ENCODE data around the gene SLC25A34.

SLC25A34 gene

DNA sequence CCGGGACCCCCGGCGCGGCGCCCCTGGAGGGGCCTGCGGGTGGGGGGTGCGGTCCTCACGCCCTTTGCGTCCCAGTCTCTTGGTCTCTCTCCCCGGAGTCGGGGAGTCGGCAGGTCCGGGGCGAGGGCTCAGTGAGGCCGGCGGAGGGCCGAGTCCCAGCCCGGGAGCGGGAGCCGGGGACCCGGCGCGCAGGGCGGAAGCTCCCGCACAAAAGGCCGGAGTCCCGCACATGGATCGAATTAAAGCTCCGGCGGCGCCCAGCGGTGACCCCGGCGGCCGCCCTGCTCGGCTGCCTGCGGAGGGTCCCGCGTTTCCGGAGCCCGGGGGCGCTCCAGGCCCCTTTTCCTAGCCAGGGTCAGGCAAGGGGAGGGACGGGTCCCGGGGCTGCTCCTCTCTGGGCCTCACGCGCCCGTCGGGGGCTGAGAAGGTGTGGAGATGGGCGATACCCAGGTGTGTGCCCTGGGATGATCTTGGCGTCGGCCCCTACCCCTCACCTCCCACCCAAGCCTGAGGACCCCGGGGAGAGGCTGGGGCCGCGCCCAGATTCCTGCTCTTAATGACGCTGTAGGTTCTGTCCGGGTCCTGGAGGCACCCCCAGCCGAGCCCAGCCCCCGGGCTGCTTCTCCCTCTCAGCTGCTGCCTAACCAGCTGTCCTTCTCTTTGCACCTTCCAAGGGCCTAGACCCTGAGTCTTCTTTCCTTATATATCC is 23.0 kb downstream of the SLC25A34 start:
- H3K9me2 ChIP-seq (replicated peaks; ENCODE audit: low read depth, low read length): no peaks in the 10 kb centered on the region
- H3K27me3 ChIP-seq (ENCODE audit: insufficient read depth, low read length, poor library complexity, severe bottlenecking): no peaks in the 10 kb centered on the region
- H3K79me2 ChIP-seq (ENCODE audit: insufficient read depth, low read length): no peaks in the 10 kb centered on the region
- no peak overlapping the region for H3K9ac ChIP-seq (ENCODE audit: low read depth, low read length, poor library complexity, severe bottlenecking)
- H3K4me2 ChIP-seq (ENCODE audit: low read depth, low read length, poor library complexity, severe bottlenecking): no peak overlapping the region
- no peaks in the 10 kb centered on the region for H3K9me3 ChIP-seq (ENCODE audit: insufficient read depth, low read depth, low read length)
- H3F3A ChIP-seq (ENCODE audit: low read depth): no peaks in the 10 kb centered on the region
- H2AFZ ChIP-seq (ENCODE audit: low read length): no peak overlapping the region
- TF ChIP-seq, protein P1, sequence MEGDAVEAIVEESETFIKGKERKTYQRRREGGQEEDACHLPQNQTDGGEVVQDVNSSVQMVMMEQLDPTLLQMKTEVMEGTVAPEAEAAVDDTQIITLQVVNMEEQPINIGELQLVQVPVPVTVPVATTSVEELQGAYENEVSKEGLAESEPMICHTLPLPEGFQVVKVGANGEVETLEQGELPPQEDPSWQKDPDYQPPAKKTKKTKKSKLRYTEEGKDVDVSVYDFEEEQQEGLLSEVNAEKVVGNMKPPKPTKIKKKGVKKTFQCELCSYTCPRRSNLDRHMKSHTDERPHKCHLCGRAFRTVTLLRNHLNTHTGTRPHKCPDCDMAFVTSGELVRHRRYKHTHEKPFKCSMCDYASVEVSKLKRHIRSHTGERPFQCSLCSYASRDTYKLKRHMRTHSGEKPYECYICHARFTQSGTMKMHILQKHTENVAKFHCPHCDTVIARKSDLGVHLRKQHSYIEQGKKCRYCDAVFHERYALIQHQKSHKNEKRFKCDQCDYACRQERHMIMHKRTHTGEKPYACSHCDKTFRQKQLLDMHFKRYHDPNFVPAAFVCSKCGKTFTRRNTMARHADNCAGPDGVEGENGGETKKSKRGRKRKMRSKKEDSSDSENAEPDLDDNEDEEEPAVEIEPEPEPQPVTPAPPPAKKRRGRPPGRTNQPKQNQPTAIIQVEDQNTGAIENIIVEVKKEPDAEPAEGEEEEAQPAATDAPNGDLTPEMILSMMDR (conservative IDR thresholded peaks at IDR 0.05; ENCODE audit: low read length): no peak
- no peak for TF ChIP-seq EZH2phosphoT487 (IDR thresholded peaks at IDR 0.05; ENCODE audit: borderline replicate concordance)
- no peaks in the 10 kb centered on the region for H3K4me1 ChIP-seq (ENCODE audit: insufficient read depth, low read length, poor library complexity, severe bottlenecking)
- H3K4me3 ChIP-seq (ENCODE audit: low read length, poor library complexity, severe bottlenecking): no peak overlapping the region
- H3K36me3 ChIP-seq (ENCODE audit: insufficient read depth, low read length): no peaks in the 10 kb centered on the region
- no peaks in the 10 kb centered on the region for H4K20me1 ChIP-seq (ENCODE audit: insufficient read depth, low read length, poor library complexity, severe bottlenecking)

DNA sequence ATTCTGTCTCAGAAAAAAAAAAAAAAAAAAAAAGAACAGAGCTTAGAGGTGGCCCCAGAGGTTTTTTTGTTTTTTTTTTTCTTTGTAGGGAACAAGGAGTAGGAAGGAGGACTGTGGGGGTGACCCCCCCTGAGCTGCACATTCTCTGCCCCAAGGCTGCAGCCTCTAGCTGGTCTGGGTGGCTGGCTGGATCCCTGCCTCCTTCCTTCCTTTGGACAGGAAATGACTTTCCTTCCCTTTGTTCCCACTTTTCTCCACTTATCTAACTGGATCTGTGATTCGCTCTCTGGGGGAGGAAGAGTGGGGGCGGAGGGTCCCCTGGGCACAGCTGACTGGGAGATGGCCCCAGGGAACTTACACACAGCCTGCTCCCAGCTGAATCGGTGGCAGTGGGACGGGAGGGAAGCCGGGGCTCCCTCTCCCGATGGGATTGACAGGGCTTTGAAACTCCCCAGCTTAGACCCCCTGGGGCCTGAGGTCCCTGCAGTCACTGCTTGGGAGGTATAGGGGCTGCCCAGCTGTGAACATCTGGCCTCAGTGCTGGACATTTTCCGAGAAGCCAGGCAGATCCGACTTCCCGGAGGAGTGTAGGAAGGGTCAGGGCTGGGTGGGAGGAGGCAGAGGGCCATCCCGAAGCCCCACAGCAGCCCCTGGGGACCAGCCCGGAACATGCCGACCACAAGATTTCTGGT is 24.6 kb downstream of the SLC25A34 start:
- Histone ChIP-seq H3K9me3 (ENCODE audit: insufficient read depth, low read depth, low read length) (no peaks in the 10 kb centered on the region), H3K4me1 (ENCODE audit: insufficient read depth, low read length, poor library complexity, severe bottlenecking) (no peaks in the 10 kb centered on the region), H3K36me3 (ENCODE audit: insufficient read depth, low read length) (no peaks in the 10 kb centered on the region), H3K4me2 (ENCODE audit: low read depth, low read length, poor library complexity, severe bottlenecking) (no peak overlapping the region), H3K27me3 (ENCODE audit: insufficient read depth, low read length, poor library complexity, severe bottlenecking) (no peaks in the 10 kb centered on the region), H4K20me1 (ENCODE audit: insufficient read depth, low read length, poor library complexity, severe bottlenecking) (no peaks in the 10 kb centered on the region), H3K4me3 (ENCODE audit: low read length, poor library complexity, severe bottlenecking) (no peak overlapping the region), H3F3A (ENCODE audit: low read depth) (no peaks in the 10 kb centered on the region), H3K79me2 (ENCODE audit: insufficient read depth, low read length) (no peaks in the 10 kb centered on the region), H3K9me2 (replicated peaks; ENCODE audit: low read depth, low read length) (no peaks in the 10 kb centered on the region), H3K9ac (ENCODE audit: low read depth, low read length, poor library complexity, severe bottlenecking) (no peak overlapping the region), H2AFZ (ENCODE audit: low read length) (no peak overlapping the region)
- TF ChIP-seq, protein P1 (conservative IDR thresholded peaks at IDR 0.05; ENCODE audit: low read length): no peak
- no peak for TF ChIP-seq EZH2phosphoT487 (IDR thresholded peaks at IDR 0.05; ENCODE audit: borderline replicate concordance)

DNA sequence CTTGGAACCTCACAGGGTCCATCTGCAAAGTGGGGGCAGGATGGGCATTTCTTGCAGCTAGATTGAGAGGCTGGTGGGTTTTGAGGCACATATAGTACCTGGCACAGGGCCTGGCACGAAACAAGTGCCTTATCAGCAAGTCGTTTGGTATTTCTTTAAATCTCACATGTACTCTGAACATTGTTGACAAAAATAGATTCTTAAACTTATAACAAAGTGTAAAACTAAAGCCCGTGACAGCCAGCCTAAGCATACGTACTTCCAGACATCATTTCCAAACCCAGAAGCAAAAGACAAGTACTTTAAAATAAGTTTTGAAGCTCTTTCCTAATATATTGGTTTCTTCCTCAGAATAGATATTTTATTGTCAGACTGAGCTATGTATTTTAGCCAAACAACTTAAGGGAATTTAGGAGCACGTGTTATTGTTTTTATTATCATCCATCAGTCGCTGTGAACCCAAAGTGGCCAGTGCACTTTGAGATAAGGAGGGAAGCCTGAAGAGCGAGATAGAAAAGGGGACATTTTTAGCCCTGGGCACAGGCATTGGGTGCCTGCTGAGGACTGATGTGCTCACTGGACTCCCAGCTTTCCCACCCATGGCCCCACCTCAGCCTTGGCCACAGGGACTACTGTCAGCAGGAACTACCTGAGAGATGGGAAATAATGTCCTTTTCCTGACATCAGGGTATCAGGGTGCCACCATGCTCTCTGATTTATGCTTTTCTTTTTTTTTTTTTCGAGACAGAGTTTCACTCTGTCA is 25.5 kb downstream of the SLC25A34 start:
- no peaks in the 10 kb centered on the region for H4K20me1 ChIP-seq (ENCODE audit: insufficient read depth, low read length, poor library complexity, severe bottlenecking)
- H3K9me3 ChIP-seq (ENCODE audit: insufficient read depth, low read depth, low read length): no peaks in the 10 kb centered on the region
- no peaks in the 10 kb centered on the region for H3K27me3 ChIP-seq (ENCODE audit: insufficient read depth, low read length, poor library complexity, severe bottlenecking)
- no peaks in the 10 kb centered on the region for H3K79me2 ChIP-seq (ENCODE audit: insufficient read depth, low read length)
- no peak overlapping the region for H3K4me2 ChIP-seq (ENCODE audit: low read depth, low read length, poor library complexity, severe bottlenecking)
- no peak overlapping the region for H3K4me3 ChIP-seq (ENCODE audit: low read length, poor library complexity, severe bottlenecking)
- H2AFZ ChIP-seq (ENCODE audit: low read length): no peak overlapping the region
- no peak overlapping the region for H3K9ac ChIP-seq (ENCODE audit: low read depth, low read length, poor library complexity, severe bottlenecking)
- no peaks in the 10 kb centered on the region for H3F3A ChIP-seq (ENCODE audit: low read depth)
- H3K9me2 ChIP-seq (replicated peaks; ENCODE audit: low read depth, low read length): no peaks in the 10 kb centered on the region
- TF ChIP-seq, protein P1 (conservative IDR thresholded peaks at IDR 0.05; ENCODE audit: low read length): no peak
- no peak for TF ChIP-seq EZH2phosphoT487 (IDR thresholded peaks at IDR 0.05; ENCODE audit: borderline replicate concordance)
- H3K4me1 ChIP-seq (ENCODE audit: insufficient read depth, low read length, poor library complexity, severe bottlenecking): no peaks in the 10 kb centered on the region
- H3K36me3 ChIP-seq (ENCODE audit: insufficient read depth, low read length): no peaks in the 10 kb centered on the region
